ENCODE measurements around the gene AKAP6. TPM values are rescaled to one million over a fixed set of nuclear protein-coding genes. Genes with fewer than 3 reads are reported as not detected.

The AKAP6 gene
- total and polyA plus RNA-seq, 2 experiments from 2014 or later = 0.38 to 0.42 TPM

GRCh38 chr14:32770422-32770821 lies 441.3 kb downstream of the AKAP6 start:
- Mint-ChIP-seq H3K9me3 (no peaks in the 10 kb centered on the region), H3K27ac (no peak overlapping the region; the same call in 1 of the 2 replicates), H3K36me3 (ENCODE audit: low read depth) (no peaks in the 10 kb centered on the region), H3K4me3 (no peak overlapping the region), H3K27me3 (ENCODE audit: insufficient read depth, low read depth, poor library complexity) (no peaks in the 10 kb centered on the region), H3K4me1 (peaks cover 3% of the 10 kb centered on the region; the same call in 2 of the 3 replicates)
- H3K36me3 ChIP-seq (ENCODE audit: insufficient read depth) = no peaks in the 10 kb centered on the region
- H3K79me2 ChIP-seq (replicated peaks; ENCODE audit: insufficient read depth) = no peaks in the 10 kb centered on the region
- peak overlapping the region; percentile 75; the same call in 1 of the 2 replicates for H2AFZ ChIP-seq
- no peaks in the 10 kb centered on the region for H3K9me2 ChIP-seq (ENCODE audit: insufficient read depth)
- TF ChIP-seq REST (IDR thresholded peaks at IDR 0.05; ENCODE audit: unreplicated experiment) (no peak), EZH2 (IDR thresholded peaks at IDR 0.05; ENCODE audit: low read depth, unreplicated experiment) (no peak), ZNF331 (CRISPR knock-in tag; IDR thresholded peaks at IDR 0.05; ENCODE audit: low read depth) (no peak), ETS1 (IDR thresholded peaks at IDR 0.05) (no peak), NANOG (IDR thresholded peaks at IDR 0.05; ENCODE audit: borderline replicate concordance) (no peak), CREB1 (CRISPR knock-in tag; IDR thresholded peaks at IDR 0.05; ENCODE audit: low read depth) (no peak), EZH2phosphoT487 (IDR thresholded peaks at IDR 0.05; ENCODE audit: unreplicated experiment) (no peak), ZNF462 (CRISPR knock-in tag; IDR thresholded peaks at IDR 0.05) (no peak), CTCF (conservative IDR thresholded peaks at IDR 0.05; ENCODE audit: low read depth in 2 of 2) (no peak), POLR2AphosphoS5 (IDR thresholded peaks at IDR 0.05; ENCODE audit: low read depth) (no peak), ZNF114 (CRISPR knock-in tag; IDR thresholded peaks at IDR 0.05) (no peak), JUNB (IDR thresholded peaks at IDR 0.05; ENCODE audit: unreplicated experiment) (no peak)
- no peak overlapping the region for H3K27ac ChIP-seq (ENCODE audit: low read depth)
- no peak for ATAC-seq
- no peak overlapping the region for H3K4me3 ChIP-seq
- no peak for DNase-seq (ENCODE audit: low spot score)
- H4K20me1 ChIP-seq (replicated peaks; ENCODE audit: insufficient read depth) = no peaks in the 10 kb centered on the region
- no peaks in the 10 kb centered on the region for H3K4me1 ChIP-seq (ENCODE audit: insufficient read depth)
- no peaks in the 10 kb centered on the region for H3K27me3 ChIP-seq (ENCODE audit: insufficient read depth)
- H3F3A ChIP-seq (replicated peaks; ENCODE audit: low read depth) = no peaks in the 10 kb centered on the region
- no peak overlapping the region for H3K4me2 ChIP-seq

Data from GM23338 (cell line).